HG02852 (cell line): ENCODE data around the gene VNN1.

Experiments used
- ATAC-seq: cut with Tn5 transposase; IDR thresholded peaks from one replicate; pipeline ENCODE4 v1.9.1; 2021; ENCODE audit warnings: mild to moderate bottlenecking, moderate library complexity; ENCODE audit not compliant: unreplicated experiment

VNN1 gene, protein sequence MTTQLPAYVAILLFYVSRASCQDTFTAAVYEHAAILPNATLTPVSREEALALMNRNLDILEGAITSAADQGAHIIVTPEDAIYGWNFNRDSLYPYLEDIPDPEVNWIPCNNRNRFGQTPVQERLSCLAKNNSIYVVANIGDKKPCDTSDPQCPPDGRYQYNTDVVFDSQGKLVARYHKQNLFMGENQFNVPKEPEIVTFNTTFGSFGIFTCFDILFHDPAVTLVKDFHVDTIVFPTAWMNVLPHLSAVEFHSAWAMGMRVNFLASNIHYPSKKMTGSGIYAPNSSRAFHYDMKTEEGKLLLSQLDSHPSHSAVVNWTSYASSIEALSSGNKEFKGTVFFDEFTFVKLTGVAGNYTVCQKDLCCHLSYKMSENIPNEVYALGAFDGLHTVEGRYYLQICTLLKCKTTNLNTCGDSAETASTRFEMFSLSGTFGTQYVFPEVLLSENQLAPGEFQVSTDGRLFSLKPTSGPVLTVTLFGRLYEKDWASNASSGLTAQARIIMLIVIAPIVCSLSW

GRCh38 chr6:132713352-132714134 is at the start of gene VNN1:
TSS of gene VNN1 (minus strand) at chr6:132714055. CDS start at chr6:132714035, 20 bp downstream.
- no peak for ATAC-seq

DNA sequence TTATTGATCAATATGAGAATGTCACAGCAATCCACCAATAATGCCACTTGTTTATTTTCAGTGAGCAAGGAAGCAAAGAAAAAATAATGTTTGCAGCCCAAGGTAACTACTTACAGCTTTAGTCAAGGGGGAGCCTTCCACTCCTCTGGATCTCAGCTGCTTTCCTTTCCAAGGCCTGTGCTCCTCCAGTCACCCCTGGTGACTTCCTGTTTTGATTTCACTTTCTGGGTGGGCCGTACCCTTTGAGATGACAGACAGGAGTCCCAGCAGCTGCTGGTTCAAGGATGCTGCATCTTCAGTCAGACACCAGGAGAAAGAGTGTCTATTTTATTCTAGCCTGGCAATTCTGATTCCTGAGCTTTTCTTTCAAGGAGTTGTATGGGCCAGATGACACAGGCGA is 49.4 kb upstream of the VNN1 start:
- ATAC-seq: peak; percentile 94

GRCh38 chr6:132760256-132760655 is 46.4 kb upstream of the VNN1 start:
- peak; percentile 29 for ATAC-seq

GRCh38 chr6:132758689-132759088 is 44.8 kb upstream of the VNN1 start:
- no peak for ATAC-seq

GRCh38 chr6:132752255-132752654 is 38.4 kb upstream of the VNN1 start:
- no peak for ATAC-seq

DNA sequence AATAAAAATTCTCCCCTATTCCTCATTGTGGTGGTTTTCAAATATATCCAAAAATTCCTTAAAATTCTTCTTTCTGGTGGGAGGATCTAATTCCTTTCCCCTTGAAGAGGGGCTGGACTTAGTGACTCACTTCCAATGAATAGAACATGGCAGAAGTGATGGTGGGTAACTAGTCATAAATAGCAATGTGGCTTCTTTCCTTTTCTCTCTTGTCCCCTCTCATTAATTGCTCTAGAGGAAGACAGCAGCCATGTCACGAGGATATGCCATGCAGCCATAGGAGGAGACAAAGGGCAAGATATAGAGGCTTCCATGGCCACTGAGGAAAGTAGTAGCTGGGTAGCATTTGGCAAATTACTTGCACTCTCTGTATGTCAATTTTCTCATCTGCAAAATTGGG is 38.0 kb upstream of the VNN1 start:
- ATAC-seq: no peak

DNA sequence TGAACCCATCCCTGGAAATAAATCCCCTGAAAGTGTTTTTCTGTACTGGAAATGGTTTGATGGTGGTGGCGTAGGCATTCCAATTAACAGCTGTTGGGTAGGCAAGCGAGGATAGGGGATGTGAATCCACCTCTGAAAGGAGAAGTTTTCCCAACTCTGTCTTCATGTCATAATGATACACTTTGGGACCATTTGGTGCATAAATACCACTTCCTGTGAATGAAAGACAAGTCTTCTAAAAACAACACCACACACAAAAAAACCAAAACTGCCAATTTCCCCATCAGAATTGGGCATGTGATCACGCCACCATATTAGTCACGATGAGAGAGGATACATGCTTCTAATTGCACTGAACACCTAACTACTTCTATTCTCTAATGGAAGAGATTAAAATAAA is 37.5 kb upstream of the VNN1 start:
- ATAC-seq: peak; percentile 42

- peak; percentile 75 for ATAC-seq
Measured at GRCh38 chr6:132750455-132751248, 36.8 kb upstream of the VNN1 start.

- ATAC-seq: no peak
Measured at GRCh38 chr6:132749111-132749510, 35.3 kb upstream of the VNN1 start.

GRCh38 chr6:132748446-132748845 is 34.6 kb upstream of the VNN1 start:
- ATAC-seq: no peak

DNA sequence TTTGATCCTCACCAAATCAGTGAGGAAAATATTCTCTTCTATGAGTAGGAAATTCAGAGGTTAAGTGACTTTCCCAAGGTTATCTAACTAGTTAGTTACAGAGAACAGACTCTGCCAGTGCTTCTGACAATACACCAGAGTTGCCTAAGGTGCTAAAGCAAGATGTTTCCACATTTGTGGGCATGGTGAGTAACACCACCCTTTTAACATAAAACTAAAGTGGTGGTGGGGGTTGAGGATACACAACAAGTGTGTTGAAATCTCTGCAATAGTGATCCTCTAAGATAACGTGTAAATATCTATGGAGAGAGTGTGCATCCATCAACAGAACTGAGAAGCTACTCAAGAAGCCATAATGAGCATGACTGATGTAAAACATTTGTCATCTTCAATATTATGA is 32.2 kb upstream of the VNN1 start:
- ATAC-seq: no peak

GRCh38 chr6:132742495-132742894 is 28.6 kb upstream of the VNN1 start:
- ATAC-seq: no peak

DNA sequence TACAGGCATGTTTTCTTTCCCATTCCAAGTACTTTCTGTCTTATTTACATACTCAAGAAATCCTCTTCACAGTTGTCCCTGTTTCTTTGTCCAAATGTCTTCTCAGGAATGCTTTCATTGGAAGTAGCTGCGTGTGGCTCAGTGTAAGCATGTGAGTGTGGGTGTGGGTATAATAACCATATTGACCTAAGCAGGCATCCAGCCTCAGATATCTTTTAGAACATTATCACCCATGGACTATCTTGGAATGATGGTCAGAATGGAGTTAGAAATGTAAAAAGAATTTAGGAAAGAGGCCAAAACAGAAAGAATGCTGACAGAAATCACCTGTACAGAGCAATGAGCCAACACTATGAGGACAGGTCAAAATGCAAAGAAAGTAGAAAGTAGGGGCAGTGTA is 27.4 kb upstream of the VNN1 start:
- ATAC-seq: no peak

DNA sequence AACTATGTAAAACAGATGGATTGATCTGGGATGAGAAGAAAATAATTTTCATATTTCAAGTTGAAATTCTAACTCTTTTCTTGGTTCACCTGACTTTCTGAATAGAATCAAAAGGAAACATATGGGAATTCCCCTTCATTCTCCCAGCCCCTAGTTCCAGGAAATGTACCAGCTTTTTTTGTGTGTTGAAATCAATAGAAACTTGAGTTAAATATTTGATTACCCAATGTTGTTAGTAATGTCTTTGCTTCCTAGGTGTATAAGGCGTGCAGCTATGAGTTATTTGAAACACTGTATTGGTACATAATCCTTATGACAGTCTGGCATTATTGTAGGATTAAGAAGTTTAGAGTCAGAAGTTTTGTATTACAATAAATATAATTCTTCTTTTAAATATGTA is 22.4 kb upstream of the VNN1 start:
- no peak for ATAC-seq

- no peak for ATAC-seq
Measured at GRCh38 chr6:132734694-132735236, 20.9 kb upstream of the VNN1 start.

- no peak for ATAC-seq
Measured at GRCh38 chr6:132733814-132734213, 20.0 kb upstream of the VNN1 start.

GRCh38 chr6:132733283-132733682 is 19.4 kb upstream of the VNN1 start:
- no peak for ATAC-seq

GRCh38 chr6:132731086-132731485 is 17.2 kb upstream of the VNN1 start:
- ATAC-seq: no peak

DNA sequence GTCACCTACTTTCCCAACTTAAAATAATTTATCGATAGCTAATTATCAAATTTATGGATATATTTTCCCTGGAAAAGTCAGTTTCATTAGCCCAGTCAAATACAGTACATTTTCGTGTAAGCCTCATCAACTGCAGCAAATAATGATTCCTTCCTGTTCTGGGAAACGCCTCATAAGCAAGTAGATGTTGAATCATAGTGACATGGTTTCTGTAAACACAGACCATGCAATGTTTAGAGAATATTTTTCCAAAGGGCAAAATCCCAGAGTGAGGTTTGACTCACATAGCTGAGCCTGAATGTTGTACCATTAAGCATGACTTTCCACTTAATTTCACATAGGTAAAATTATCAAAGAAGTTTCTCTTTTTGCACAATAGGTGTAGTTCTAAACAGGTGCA is 16.7 kb upstream of the VNN1 start:
- no peak for ATAC-seq

DNA sequence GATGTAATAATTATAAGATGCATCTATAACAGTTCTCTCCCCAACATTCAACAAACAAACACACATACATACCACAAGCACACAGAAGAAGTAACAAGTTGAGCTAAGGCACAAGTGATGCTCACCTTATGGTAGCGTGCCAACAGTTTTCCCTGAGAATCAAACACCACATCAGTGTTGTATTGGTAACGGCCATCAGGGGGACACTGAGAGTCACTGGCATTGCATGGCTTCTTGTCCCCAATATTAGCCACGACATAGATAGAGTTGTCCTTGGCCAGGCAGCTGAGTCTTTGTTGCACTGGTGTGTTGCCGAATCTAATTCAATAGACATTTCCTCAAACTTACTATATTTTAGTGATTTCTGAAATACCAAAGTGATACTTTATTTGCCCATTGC is 14.8 kb upstream of the VNN1 start:
- ATAC-seq: no peak

DNA sequence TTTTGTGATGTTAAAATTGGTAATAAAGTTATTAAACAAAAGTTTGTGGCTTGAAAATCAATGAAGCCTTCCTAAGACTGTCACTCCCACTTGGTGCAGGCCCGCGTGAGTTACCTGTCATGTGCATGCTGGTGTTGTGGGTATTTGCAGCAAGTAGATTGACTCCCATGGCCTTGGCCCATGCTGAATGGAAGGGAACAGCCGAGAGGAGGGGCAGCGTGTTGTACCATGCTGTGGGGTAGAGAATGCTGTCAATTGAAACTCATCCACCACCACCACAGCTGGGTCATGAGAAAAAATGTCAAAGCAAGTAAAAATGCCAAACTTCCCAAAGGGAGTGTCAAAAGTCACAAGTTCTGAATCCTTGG is 12.7 kb upstream of the VNN1 start:
- no peak for ATAC-seq
